ENCODE results near the gene KCNJ6. TPM values are rescaled to one million over a fixed set of nuclear protein-coding genes. Genes with fewer than 3 reads are reported as not detected.
A peak's percentile ranks its signal among the peaks of the same experiment; 100 is the strongest.

The KCNJ6 gene
- total RNA-seq, 2 donors from 2014 or later: not detected

GRCh38 chr21:37915497-37915911, 753 bp downstream of the KCNJ6 start:
- TF ChIP-seq, protein P1, sequence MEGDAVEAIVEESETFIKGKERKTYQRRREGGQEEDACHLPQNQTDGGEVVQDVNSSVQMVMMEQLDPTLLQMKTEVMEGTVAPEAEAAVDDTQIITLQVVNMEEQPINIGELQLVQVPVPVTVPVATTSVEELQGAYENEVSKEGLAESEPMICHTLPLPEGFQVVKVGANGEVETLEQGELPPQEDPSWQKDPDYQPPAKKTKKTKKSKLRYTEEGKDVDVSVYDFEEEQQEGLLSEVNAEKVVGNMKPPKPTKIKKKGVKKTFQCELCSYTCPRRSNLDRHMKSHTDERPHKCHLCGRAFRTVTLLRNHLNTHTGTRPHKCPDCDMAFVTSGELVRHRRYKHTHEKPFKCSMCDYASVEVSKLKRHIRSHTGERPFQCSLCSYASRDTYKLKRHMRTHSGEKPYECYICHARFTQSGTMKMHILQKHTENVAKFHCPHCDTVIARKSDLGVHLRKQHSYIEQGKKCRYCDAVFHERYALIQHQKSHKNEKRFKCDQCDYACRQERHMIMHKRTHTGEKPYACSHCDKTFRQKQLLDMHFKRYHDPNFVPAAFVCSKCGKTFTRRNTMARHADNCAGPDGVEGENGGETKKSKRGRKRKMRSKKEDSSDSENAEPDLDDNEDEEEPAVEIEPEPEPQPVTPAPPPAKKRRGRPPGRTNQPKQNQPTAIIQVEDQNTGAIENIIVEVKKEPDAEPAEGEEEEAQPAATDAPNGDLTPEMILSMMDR (IDR thresholded peaks at IDR 0.05): no peak
- peaks cover 2 to 28% of the 10 kb centered on the region in 2 donors for H3K27me3 ChIP-seq
- H3K4me3 ChIP-seq: peak overlapping the region in 1 of 2 donors; percentile 19
- no peak for DNase-seq (ENCODE audit: low spot score)
- no peaks in the 10 kb centered on the region for H3K36me3 ChIP-seq
- H3K9me3 ChIP-seq: no peaks in the 10 kb centered on the region
- peaks cover 0 to 14% of the 10 kb centered on the region in 2 donors for H3K4me1 ChIP-seq
- H3K27ac ChIP-seq: no peak overlapping the region

- Histone ChIP-seq H3K36me3 (no peaks in the 10 kb centered on the region), H3K27me3 (peaks cover 2 to 28% of the 10 kb centered on the region in 2 donors), H3K4me3 (no peak overlapping the region), H3K27ac (no peak overlapping the region), H3K4me1 (peaks cover 0 to 14% of the 10 kb centered on the region in 2 donors), H3K9me3 (no peaks in the 10 kb centered on the region)
- TF ChIP-seq, protein P1 (IDR thresholded peaks at IDR 0.05): no peak
- DNase-seq (ENCODE audit: low spot score): no peak
Measured at GRCh38 chr21:37912616-37913015, 3.6 kb downstream of the KCNJ6 start.

- H3K4me1 ChIP-seq: no peaks in the 10 kb centered on the region
- H3K4me3 ChIP-seq: no peak overlapping the region
- peaks cover 2 to 9% of the 10 kb centered on the region in 2 donors for H3K27me3 ChIP-seq
- H3K9me3 ChIP-seq: no peaks in the 10 kb centered on the region
- no peak overlapping the region for H3K27ac ChIP-seq
- no peaks in the 10 kb centered on the region for H3K36me3 ChIP-seq
- no peak for DNase-seq (ENCODE audit: low spot score)
- TF ChIP-seq, protein P1 (IDR thresholded peaks at IDR 0.05): no peak
Measured at GRCh38 chr21:37909936-37910335, 6.3 kb downstream of the KCNJ6 start.

GRCh38 chr21:37908691-37909090, 7.6 kb downstream of the KCNJ6 start:
- H3K36me3 ChIP-seq: no peaks in the 10 kb centered on the region
- no peaks in the 10 kb centered on the region for H3K9me3 ChIP-seq
- H3K27me3 ChIP-seq: no peaks in the 10 kb centered on the region
- no peaks in the 10 kb centered on the region for H3K4me1 ChIP-seq
- H3K27ac ChIP-seq: no peak overlapping the region
- TF ChIP-seq, protein P1 (IDR thresholded peaks at IDR 0.05): no peak
- no peak for DNase-seq (ENCODE audit: low spot score)
- no peak overlapping the region for H3K4me3 ChIP-seq

- DNase-seq (ENCODE audit: low spot score): no peak
- TF ChIP-seq, protein P1 (IDR thresholded peaks at IDR 0.05): no peak
- H3K9me3 ChIP-seq: no peaks in the 10 kb centered on the region
- no peaks in the 10 kb centered on the region for H3K27me3 ChIP-seq
- no peak overlapping the region for H3K4me3 ChIP-seq
- H3K27ac ChIP-seq: no peak overlapping the region
- no peaks in the 10 kb centered on the region for H3K36me3 ChIP-seq
- no peaks in the 10 kb centered on the region for H3K4me1 ChIP-seq
Measured at GRCh38 chr21:37907076-37907475, 9.2 kb downstream of the KCNJ6 start.

- no peak overlapping the region for H3K27ac ChIP-seq
- no peaks in the 10 kb centered on the region for H3K36me3 ChIP-seq
- H3K4me3 ChIP-seq: no peak overlapping the region
- TF ChIP-seq, protein P1 (IDR thresholded peaks at IDR 0.05): no peak
- H3K27me3 ChIP-seq: no peaks in the 10 kb centered on the region
- no peaks in the 10 kb centered on the region for H3K4me1 ChIP-seq
- H3K9me3 ChIP-seq: no peaks in the 10 kb centered on the region
- DNase-seq (ENCODE audit: low spot score): no peak
Measured at GRCh38 chr21:37905291-37905690, 11.0 kb downstream of the KCNJ6 start.

Measured in right atrium auricular region (tissue), 2 donors.